GM19395 (cell line): ENCODE measurements around the gene ABHD2.
A peak's percentile ranks its signal among the peaks of the same experiment; 100 is the strongest.

Experiments
- ATAC-seq: cut with Tn5 transposase; IDR thresholded peaks from one replicate; pipeline ENCODE4 v1.9.1; 2021; ENCODE audit warnings: mild to moderate bottlenecking, moderate library complexity; ENCODE audit not compliant: unreplicated experiment

ABHD2 gene

GRCh38 chr15:89161666-89162065 is 73.4 kb downstream of the ABHD2 start:
- ATAC-seq = no peak

GRCh38 chr15:89163271-89164055 is 75.2 kb downstream of the ABHD2 start:
- ATAC-seq = no peak

- ATAC-seq = no peak
Measured at GRCh38 chr15:89164712-89165211, 76.5 kb downstream of the ABHD2 start.

GRCh38 chr15:89165677-89166076 is 77.4 kb downstream of the ABHD2 start:
- no peak for ATAC-seq

GRCh38 chr15:89167267-89168176 is 79.3 kb downstream of the ABHD2 start:
- peak; percentile 86 for ATAC-seq

GRCh38 chr15:89168316-89168833 is 80.1 kb downstream of the ABHD2 start:
- no peak for ATAC-seq

- no peak for ATAC-seq
Measured at GRCh38 chr15:89170364-89170763, 82.1 kb downstream of the ABHD2 start.

GRCh38 chr15:89171136-89172072 is 83.1 kb downstream of the ABHD2 start:
- ATAC-seq = no peak

GRCh38 chr15:89172921-89173320 is 84.7 kb downstream of the ABHD2 start:
- ATAC-seq = no peak

- no peak for ATAC-seq
Measured at GRCh38 chr15:89174476-89174875, 86.2 kb downstream of the ABHD2 start.

- no peak for ATAC-seq
Measured at GRCh38 chr15:89175617-89176191, 87.4 kb downstream of the ABHD2 start.

GRCh38 chr15:89177116-89177515 is 88.9 kb downstream of the ABHD2 start:
- ATAC-seq = no peak

GRCh38 chr15:89177633-89178306 is 89.5 kb downstream of the ABHD2 start:
- no peak for ATAC-seq

GRCh38 chr15:89178307-89178977 is 90.2 kb downstream of the ABHD2 start:
- no peak for ATAC-seq

- ATAC-seq = no peak
Measured at GRCh38 chr15:89179966-89180875, 92.0 kb downstream of the ABHD2 start.

- ATAC-seq = no peak
Measured at GRCh38 chr15:89184357-89184756, 96.1 kb downstream of the ABHD2 start.

- no peak for ATAC-seq
Measured at GRCh38 chr15:89184886-89185526, 96.8 kb downstream of the ABHD2 start.
